Hepatocyte (in vitro differentiated cells): Measurements from ENCODE around the gene TRABD. TPM values are rescaled to one million over a fixed set of nuclear protein-coding genes. Genes with fewer than 3 reads are reported as not detected.
"Not testable (repeated sequence)": the region's sequence is repeated elsewhere in the genome, so short reads cannot be mapped to it uniquely, and the experiment has no call there.

Experiments used
- DNase-seq: peaks from one replicate; pipeline ENCODE4 v3.0.0-alpha.2; 2016; ENCODE audit warnings: low spot score
- H2AFZ ChIP-seq: fragments of 200-600 bp; sonication (generic); 2 replicates; pipeline ENCODE4 v1.6.0; 2016; ENCODE audit warnings: antibody characterized with exemption, mild to moderate bottlenecking
- H3K27ac ChIP-seq: fragments of 200-600 bp; sonication (generic); 2 replicates; pipeline ENCODE4 v1.5.1; 2016; ENCODE audit warnings: mild to moderate bottlenecking
- H3K27me3 ChIP-seq: fragments of 200-600 bp; sonication (generic); 2 replicates; pipeline ENCODE4 v1.6.1; 2016
- H3K36me3 ChIP-seq: fragments of 200-600 bp; sonication (generic); replicated peaks from 2 replicates; pipeline ENCODE4 v1.5.1; 2016; ENCODE audit warnings: low read depth; ENCODE audit not compliant: insufficient read depth
- H3K4me1 ChIP-seq: fragments of 200-600 bp; sonication (generic); 2 replicates; pipeline ENCODE4 v1.5.1; 2016; ENCODE audit warnings: mild to moderate bottlenecking, moderate library complexity; ENCODE audit not compliant: insufficient read depth
- H3K4me2 ChIP-seq: fragments of 200-600 bp; sonication (generic); 2 replicates; pipeline ENCODE4 v1.6.0; 2016
- H3K4me3 ChIP-seq: fragments of 200-600 bp; sonication (generic); 2 replicates; pipeline ENCODE4 v1.5.1; 2016; ENCODE audit warnings: mild to moderate bottlenecking
- H3K79me2 ChIP-seq: fragments of 200-600 bp; sonication (generic); 2 replicates; pipeline ENCODE4 v1.6.0; 2017; ENCODE audit warnings: mild to moderate bottlenecking
- H3K9me2 ChIP-seq: fragments of 200-600 bp; sonication (generic); replicated peaks from 2 replicates; pipeline ENCODE4 v1.6.0; 2017; ENCODE audit warnings: mild to moderate bottlenecking; ENCODE audit not compliant: insufficient read depth
- H3K9me3 ChIP-seq: fragments of 200-600 bp; sonication (generic); 2 replicates; pipeline ENCODE4 v1.5.1; 2016; ENCODE audit warnings: low read depth, mild to moderate bottlenecking
- H4K20me1 ChIP-seq: fragments of 200-600 bp; sonication (generic); 2 replicates; pipeline ENCODE4 v1.6.0; 2016; ENCODE audit warnings: mild to moderate bottlenecking; ENCODE audit not compliant: insufficient read depth, poor library complexity, severe bottlenecking
- CTCF ChIP-seq: fragments of 200-600 bp; sonication (generic); IDR thresholded peaks from 2 replicates; pipeline ENCODE4 v1.5.1; 2016; ENCODE audit warnings: antibody characterized with exemption, mild to moderate bottlenecking; ENCODE audit not compliant: poor library complexity
- EZH2 ChIP-seq: fragments of 200-600 bp; sonication (generic); IDR thresholded peaks from 2 replicates; pipeline ENCODE4 v1.6.1; 2016; ENCODE audit warnings: antibody characterized with exemption, mild to moderate bottlenecking, borderline replicate concordance
- EZH2phosphoT487 ChIP-seq: fragments of 200-600 bp; sonication (generic); IDR thresholded peaks from one replicate; pipeline ENCODE4 v1.6.1; 2018; ENCODE audit warnings: antibody characterized with exemption, mild to moderate bottlenecking, low read depth, moderate library complexity; ENCODE audit not compliant: unreplicated experiment, severe bottlenecking
- WGBS: methylation state at CpG from one replicate; pipeline ENCODE4 v1.1.6; 2016; ENCODE audit warnings: low lambda C conversion rate; ENCODE audit errors: missing lambda C conversion rate; 5-methylcytosine and 5-hydroxymethylcytosine counted together
- polyA plus RNA-seq: library from polyadenylated mRNA; unstranded; fragments of >200 nt; fragmentation: Nextera tagmentation; extraction: Ambion mirVana; gene quantifications from 2 replicates; pipeline ENCODE4 v1.2.1, GENCODE V29; 2016
- total RNA-seq: library from RNA; depleted of rRNA; stranded (reverse); fragments of >200 nt; gene quantifications from 2 replicates; pipeline ENCODE4 v1.2.3, GENCODE V29; 2014

The TRABD gene
- 25.4 and 25.9 TPM in 2 replicates for total RNA-seq
- 62.3 and 70.5 TPM in 2 replicates for polyA plus RNA-seq

- H3K27ac ChIP-seq, result peak within 1 kb of the TSS; percentile 1
- peaks cover 43% of the 10 kb centered on the region for H3K4me1 ChIP-seq
- WGBS, result 20% methylated on average over 34 of the region's 90 CpGs
- H3K4me3 ChIP-seq, result peak within 1 kb of the TSS; percentile 83
- DNase-seq, result peak; percentile 96
- peak within 1 kb of the TSS; percentile 99 for H3K4me2 ChIP-seq
- H3K79me2 ChIP-seq, result peaks cover 39% of the 10 kb centered on the region
- no peaks in the 10 kb centered on the region for H3K36me3 ChIP-seq
- peak within 1 kb of the TSS; percentile 92 for H2AFZ ChIP-seq
- H3K9me3 ChIP-seq, result no peaks in the 10 kb centered on the region
- TF ChIP-seq EZH2phosphoT487, result no peak
- no peak for TF ChIP-seq CTCF
- TF ChIP-seq EZH2, result no peak
- H4K20me1 ChIP-seq, result no peaks in the 10 kb centered on the region
- no peaks in the 10 kb centered on the region for H3K9me2 ChIP-seq
- no peaks in the 10 kb centered on the region for H3K27me3 ChIP-seq
These were observed at the start of gene TRABD for GRCh38 chr22:50185375-50186087. TRABD (plus strand) TSS chr22:50185913; CDS start chr22:50193061, 7,148 bp downstream.

- TF ChIP-seq CTCF (no peak), EZH2phosphoT487 (no peak), EZH2 (no peak)
- Histone ChIP-seq H3K79me2 (no peaks in the 10 kb centered on the region), H3K4me3 (no peak overlapping the region), H3K9me3 (no peaks in the 10 kb centered on the region), H4K20me1 (no peaks in the 10 kb centered on the region), H3K36me3 (no peaks in the 10 kb centered on the region), H3K27me3 (no peaks in the 10 kb centered on the region), H3K9me2 (no peaks in the 10 kb centered on the region), H3K4me1 (no peaks in the 10 kb centered on the region), H3K27ac (no peak overlapping the region), H3K4me2 (no peak overlapping the region), H2AFZ (no peak overlapping the region)
- DNase-seq, result no peak
- WGBS, result 79% methylated on average over 5 of the region's 5 CpGs
These were observed 49.1 kb upstream of the TRABD start for GRCh38 chr22:50136581-50137015.

GRCh38 chr22:50137277-50137676 lies 48.4 kb upstream of the TRABD start:
- H4K20me1 ChIP-seq, H3K79me2 ChIP-seq, H2AFZ ChIP-seq, H3K36me3 ChIP-seq, H3K9me2 ChIP-seq, H3K27me3 ChIP-seq, DNase-seq, H3K4me3 ChIP-seq, H3K4me2 ChIP-seq, H3K27ac ChIP-seq, H3K4me1 ChIP-seq, H3K9me3 ChIP-seq: not testable (repeated sequence)
- WGBS, result 96% methylated on average over 9 of the region's 9 CpGs

DNA sequence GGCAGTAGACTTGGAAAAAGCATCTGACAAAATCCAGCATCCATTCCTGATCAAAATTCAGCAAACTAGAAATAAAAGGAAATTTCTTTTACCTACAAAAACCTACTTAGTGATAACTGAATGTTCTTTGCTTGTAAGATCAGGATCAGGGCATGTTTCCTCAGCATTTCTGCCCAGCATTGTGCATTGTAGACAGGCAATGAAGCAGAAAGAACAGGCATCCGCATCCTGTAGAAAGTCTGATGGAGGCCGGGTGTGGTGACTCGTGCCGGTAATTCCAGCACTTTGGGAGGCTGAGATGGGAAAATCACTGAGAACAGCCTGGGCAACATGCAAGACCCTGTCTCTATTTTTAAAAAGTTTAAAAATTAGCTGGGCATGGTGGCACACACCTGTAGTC lies 47.7 kb upstream of the TRABD start:
- no peak overlapping the region for H3K4me2 ChIP-seq
- no peak for DNase-seq
- H3K4me3 ChIP-seq, result no peak overlapping the region
- WGBS, result 89% methylated on average over 4 of the region's 4 CpGs
- no peak for TF ChIP-seq CTCF
- TF ChIP-seq EZH2, result no peak
- no peak for TF ChIP-seq EZH2phosphoT487
- no peak overlapping the region for H3K27ac ChIP-seq
- H3K9me3 ChIP-seq, result no peaks in the 10 kb centered on the region
- no peaks in the 10 kb centered on the region for H3K79me2 ChIP-seq
- no peak overlapping the region for H2AFZ ChIP-seq
- H3K9me2 ChIP-seq, result no peaks in the 10 kb centered on the region
- H3K4me1 ChIP-seq, result peaks cover 7% of the 10 kb centered on the region
- no peaks in the 10 kb centered on the region for H3K36me3 ChIP-seq
- no peaks in the 10 kb centered on the region for H4K20me1 ChIP-seq
- no peaks in the 10 kb centered on the region for H3K27me3 ChIP-seq
